GM12878 (cell line): ENCODE measurements around the gene DAGLA. TPM values are rescaled to one million over a fixed set of nuclear protein-coding genes. Genes with fewer than 3 reads are reported as not detected.

Source experiments
- ATAC-seq: fragments of 200-7000 bp; cut with Tn5 transposase; 3 replicates; pipeline ENCODE4 v1.9.1; 2020; ENCODE audit warnings: mild to moderate bottlenecking, moderate library complexity
- BruUV-seq: library from RNA; stranded (reverse); fragments of 400-500 nt; replicated peaks from 2 replicates; lab custom pipeline; 2021; lab: Mats Ljungman, UMichigan
- CTCF ChIA-PET: fragments of 300-600 bp; sonication (Branson Sonifier 250); formaldehyde crosslinking; extraction: SDS; loops from one replicate; lab custom pipeline; 2021; ENCODE audit warnings: inconsistent platforms; lab: Yijun Ruan, JAX
- POLR2A ChIA-PET: fragments of 350-600 bp; formaldehyde crosslinking; extraction: SDS; loops from one replicate; lab custom pipeline; 2021; ENCODE audit warnings: inconsistent platforms; lab: Charles Lee
- RAD21 ChIA-PET: fragments of 300-600 bp; sonication (Branson Sonifier 250); formaldehyde crosslinking; loops from one replicate; lab custom pipeline; 2023; ENCODE audit warnings: antibody characterized with exemption; ENCODE audit not compliant: unreplicated experiment; lab: Charles Lee
- SMC1A ChIA-PET: fragments of 300-600 bp; sonication (Branson Sonifier 250); formaldehyde crosslinking; loops from one replicate; lab custom pipeline; 2023; ENCODE audit not compliant: unreplicated experiment, uncharacterized antibody; lab: Charles Lee
- DNase-seq: peaks from one replicate; pipeline ENCODE4 v3.0.0-alpha.2; 2011; ENCODE audit warnings: low read depth, low spot score
- FAIRE-seq: peaks from 3 replicates; lab custom pipeline; 2011; peaks lifted over from hg19 to GRCh38; lab: Jason Lieb, UNC
- H2AFZ ChIP-seq: 2 replicates; pipeline ENCODE4 v1.6.0; 2011; ENCODE audit warnings: low read depth, low read length, control low read depth; ENCODE audit not compliant: control insufficient read depth
- H3K27ac ChIP-seq: 2 replicates; pipeline ENCODE4 v1.5.1; 2011; ENCODE audit warnings: control low read depth; ENCODE audit not compliant: control insufficient read depth, insufficient read depth
- H3K27me3 ChIP-seq, 2 experiments: replicated peaks in 1 of 2; 2 replicates each; pipeline versions ENCODE4 v1.6.0 to v1.6.1; 2011; ENCODE audit warnings: low read length in 1 of 2; ENCODE audit not compliant: control insufficient read depth in 2 of 2, insufficient read depth in 2 of 2
- H3K36me3 ChIP-seq, 2 experiments: 2 replicates each; pipeline ENCODE4 v1.5.1; 2011; ENCODE audit warnings: low read length in 1 of 2; ENCODE audit not compliant: control insufficient read depth in 2 of 2, insufficient read depth in 2 of 2
- H3K4me1 ChIP-seq: 2 replicates; pipeline ENCODE4 v1.6.1; 2011; ENCODE audit warnings: mild to moderate bottlenecking, low read length, moderate library complexity, mixed read lengths; ENCODE audit not compliant: control insufficient read depth, insufficient read depth
- H3K4me2 ChIP-seq: 2 replicates; pipeline ENCODE4 v1.6.0; 2011; ENCODE audit warnings: control low read depth; ENCODE audit not compliant: control insufficient read depth, insufficient read depth
- H3K4me3 ChIP-seq: fragments of 200-600 bp; sonication (generic); 2 replicates; pipeline ENCODE4 v1.5.1; 2016
- H3K79me2 ChIP-seq: 2 replicates; pipeline ENCODE4 v1.6.0; 2011; ENCODE audit warnings: low read length; ENCODE audit not compliant: control insufficient read depth, insufficient read depth
- H3K9ac ChIP-seq: 2 replicates; pipeline ENCODE4 v1.8.0; 2011; ENCODE audit warnings: low read length, control low read depth, mixed read lengths; ENCODE audit not compliant: control insufficient read depth, insufficient read depth
- H3K9me3 ChIP-seq: replicated peaks from 3 replicates; pipeline ENCODE4 v1.5.1; 2011; ENCODE audit warnings: mild to moderate bottlenecking, low read length; ENCODE audit not compliant: control insufficient read depth, insufficient read depth
- H4K20me1 ChIP-seq: 2 replicates; pipeline ENCODE4 v1.6.0; 2011; ENCODE audit not compliant: control insufficient read depth, insufficient read depth
- CEBPB ChIP-seq, 2 experiments: fragments of 150-350 bp in 1 of 2; IDR thresholded peaks; 2 replicates each; pipeline ENCODE4 v1.6.1; 2012 to 2014; ENCODE audit warnings: low read depth in 2 of 2, low read length in 2 of 2, borderline replicate concordance in 1 of 2, inconsistent platforms in 1 of 2
- CREB1 ChIP-seq: IDR thresholded peaks from 2 replicates; pipeline ENCODE4 v1.6.1; 2012; ENCODE audit warnings: low read depth, mild to moderate bottlenecking, inconsistent platforms
- JUND ChIP-seq: IDR thresholded peaks from 2 replicates; pipeline ENCODE4 v1.6.1; 2012; ENCODE audit warnings: low read depth, mild to moderate bottlenecking, low read length, improper control_type of control experiment, moderate library complexity
- MYB ChIP-seq: fragments of 150-350 bp; IDR thresholded peaks from 2 replicates; pipeline ENCODE4 v1.6.1; 2014; ENCODE audit warnings: mild to moderate bottlenecking, low read depth, low read length, borderline replicate concordance
- NRF1 ChIP-seq: conservative IDR thresholded peaks from 2 replicates; pipeline ENCODE4 v1.6.1; 2011; ENCODE audit warnings: mild to moderate bottlenecking, low read depth, low read length, improper control_type of control experiment
- RB1 ChIP-seq: fragments of 450-650 bp; formaldehyde crosslinking; IDR thresholded peaks from 2 replicates; pipeline ENCODE4 v1.6.1; 2017; ENCODE audit warnings: mild to moderate bottlenecking, borderline replicate concordance
- RCOR1 ChIP-seq: conservative IDR thresholded peaks from 2 replicates; pipeline ENCODE4 v1.6.1; 2012; ENCODE audit warnings: low read depth, low read length, improper control_type of control experiment
- RFX5 ChIP-seq: IDR thresholded peaks from 2 replicates; pipeline ENCODE4 v1.6.1; 2011; ENCODE audit warnings: low read depth, low read length, improper control_type of control experiment
- SMAD5 ChIP-seq: IDR thresholded peaks from 2 replicates; pipeline ENCODE4 v1.6.1; 2016; ENCODE audit warnings: antibody characterized with exemption, low read depth
- SP1 ChIP-seq: IDR thresholded peaks from one replicate; pipeline ENCODE4 v1.6.1; 2011; ENCODE audit warnings: low read depth, low read length
- SRF ChIP-seq, 2 experiments: IDR thresholded peaks; 2 replicates each; pipeline ENCODE4 v1.6.1; 2011; ENCODE audit warnings: low read depth in 2 of 2, low read length in 2 of 2, mild to moderate bottlenecking in 1 of 2, moderate library complexity in 1 of 2
- ZNF207 ChIP-seq: fragments of 450-650 bp; IDR thresholded peaks from 2 replicates; pipeline ENCODE4 v1.6.1; 2014; ENCODE audit warnings: antibody characterized with exemption, mild to moderate bottlenecking, borderline replicate concordance
- ZSCAN29 ChIP-seq: fragments of 450-650 bp; IDR thresholded peaks from 2 replicates; pipeline ENCODE4 v1.6.1; 2017; ENCODE audit warnings: mild to moderate bottlenecking, moderate library complexity
- WGBS: methylation state at CpG from one replicate; pipeline ENCODE4 v1.1.6; 2016; ENCODE audit warnings: low lambda C conversion rate; ENCODE audit not compliant: insufficient replicate concordance, insufficient coverage; ENCODE audit errors: missing lambda C conversion rate; 5-methylcytosine and 5-hydroxymethylcytosine counted together
- in situ Hi-C: fragments of 300-500 bp; cut with MboI; formaldehyde crosslinking; loops from 9 replicates; pipeline ENCODE4 v1.14.3; 2018; ENCODE audit warnings: mixed read lengths
- intact Hi-C: fragments of 100-400 bp; cut with micrococcal nuclease; formaldehyde crosslinking; loops from one replicate; pipeline ENCODE4 v1.14.2; 2022; ENCODE audit not compliant: unreplicated experiment
- polyA plus RNA-seq, 11 experiments: library from polyadenylated mRNA; depleted of rRNA in 4 of 11; unstranded in 6 of 11; stranded (reverse) in 5 of 11; fragments of >200 nt; fragmentation: Nextera tagmentation in 4 of 11; fragmentation: Illumina TruSeq in 1 of 11; extraction: Ambion mirVana in 4 of 11; extraction: Trizol in 1 of 11; gene quantifications; 1 replicate in 1 of 11; 2 replicates in 10 of 11; pipeline versions ENCODE4 v1.2.1 to v1.2.3, GENCODE V29; 2011 to 2016; ENCODE audit warnings: inconsistent platforms in 2 of 11, missing spikeins in 2 of 11, low read depth in 1 of 11
- total RNA-seq, 4 experiments: library from RNA; depleted of rRNA in 3 of 4; stranded (reverse); fragments of >200 nt in 3 of 4; fragmentation: Illumina TruSeq in 1 of 4; extraction: Trizol in 1 of 4; gene quantifications; 2 replicates each; pipeline versions ENCODE4 v1.2.1 to v1.2.3, GENCODE V29; 2013 to 2021
- TF ChIP-seq, protein P1 (sequence below): fragments of 450-650 bp; IDR thresholded peaks from 2 replicates; pipeline ENCODE4 v1.6.1; 2018; ENCODE audit warnings: borderline replicate concordance, mild to moderate bottlenecking; ENCODE audit not compliant: partially characterized antibody
- TF ChIP-seq, protein P2 (sequence below): fragments of 450-650 bp; IDR thresholded peaks from 2 replicates; pipeline ENCODE4 v1.6.1; 2017; ENCODE audit warnings: mild to moderate bottlenecking, moderate library complexity

Gene DAGLA
- total and polyA plus RNA-seq, 10 of the 15 experiments (the other 5 are each of a cell fraction or from before 2014, with no cell fraction given), result 0.05 TPM; not detected in 9

DNA sequence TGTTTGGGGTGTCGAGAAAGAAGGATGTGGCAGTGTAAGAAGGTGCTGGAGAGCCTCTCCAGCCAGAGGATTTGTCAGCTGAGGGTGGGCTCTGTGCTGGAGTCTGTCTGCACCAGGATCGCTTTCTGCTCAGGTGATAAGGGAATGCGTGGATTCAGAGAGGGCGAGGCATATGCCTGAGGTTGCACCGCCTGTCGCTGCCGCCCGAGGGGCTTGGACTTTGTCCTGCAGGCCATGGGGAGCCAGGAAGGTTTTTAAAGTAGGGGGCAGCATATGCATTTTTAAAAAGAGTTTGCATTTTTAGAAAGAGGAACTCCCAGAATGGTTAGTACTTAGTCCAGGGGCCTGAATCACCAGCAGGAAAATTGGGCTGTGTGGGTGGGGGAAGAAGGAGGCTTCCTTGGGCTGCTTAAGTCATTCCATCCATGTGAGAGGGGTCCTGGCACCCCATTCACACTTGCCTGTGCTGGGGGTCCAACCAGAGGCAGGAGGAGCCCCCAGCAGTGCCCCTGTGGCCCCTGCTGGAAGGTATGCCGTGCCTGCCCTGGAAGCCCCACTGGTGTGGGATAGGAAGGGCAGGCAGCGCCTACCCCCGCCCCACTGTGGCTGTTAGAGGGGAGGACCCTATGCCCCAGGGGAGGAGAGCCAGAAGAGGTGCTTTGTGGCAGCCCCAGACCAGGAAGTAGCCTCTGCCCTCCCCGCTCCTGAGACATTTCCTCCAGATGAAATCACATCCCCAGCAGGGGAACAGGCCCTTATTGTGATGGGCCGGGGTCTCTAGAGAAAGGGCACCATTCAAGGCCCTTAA is 36.5 kb downstream of the DAGLA start (continued):
- no peak for TF ChIP-seq CREB1
- TF ChIP-seq CEBPB (IDR thresholded peaks at IDR 0.05; ENCODE audit: borderline replicate concordance in 1 of 2, low read depth in 2 of 2, low read length in 2 of 2), result no peak
- TF ChIP-seq SRF (IDR thresholded peaks at IDR 0.05; ENCODE audit: low read depth in 2 of 2, low read length in 2 of 2), result no peak
- no peak for TF ChIP-seq SMAD5
- TF ChIP-seq RCOR1, result no peak
- TF ChIP-seq, protein P1, sequence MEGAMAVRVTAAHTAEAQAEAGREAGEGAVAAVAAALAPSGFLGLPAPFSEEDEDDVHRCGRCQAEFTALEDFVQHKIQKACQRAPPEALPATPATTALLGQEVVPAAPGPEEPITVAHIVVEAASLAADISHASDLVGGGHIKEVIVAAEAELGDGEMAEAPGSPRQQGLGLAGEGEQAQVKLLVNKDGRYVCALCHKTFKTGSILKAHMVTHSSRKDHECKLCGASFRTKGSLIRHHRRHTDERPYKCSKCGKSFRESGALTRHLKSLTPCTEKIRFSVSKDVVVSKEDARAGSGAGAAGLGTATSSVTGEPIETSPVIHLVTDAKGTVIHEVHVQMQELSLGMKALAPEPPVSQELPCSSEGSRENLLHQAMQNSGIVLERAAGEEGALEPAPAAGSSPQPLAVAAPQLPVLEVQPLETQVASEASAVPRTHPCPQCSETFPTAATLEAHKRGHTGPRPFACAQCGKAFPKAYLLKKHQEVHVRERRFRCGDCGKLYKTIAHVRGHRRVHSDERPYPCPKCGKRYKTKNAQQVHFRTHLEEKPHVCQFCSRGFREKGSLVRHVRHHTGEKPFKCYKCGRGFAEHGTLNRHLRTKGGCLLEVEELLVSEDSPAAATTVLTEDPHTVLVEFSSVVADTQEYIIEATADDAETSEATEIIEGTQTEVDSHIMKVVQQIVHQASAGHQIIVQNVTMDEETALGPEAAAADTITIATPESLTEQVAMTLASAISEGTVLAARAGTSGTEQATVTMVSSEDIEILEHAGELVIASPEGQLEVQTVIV, result no peak
- TF ChIP-seq RFX5, result no peak
- TF ChIP-seq JUND, result no peak

DNA sequence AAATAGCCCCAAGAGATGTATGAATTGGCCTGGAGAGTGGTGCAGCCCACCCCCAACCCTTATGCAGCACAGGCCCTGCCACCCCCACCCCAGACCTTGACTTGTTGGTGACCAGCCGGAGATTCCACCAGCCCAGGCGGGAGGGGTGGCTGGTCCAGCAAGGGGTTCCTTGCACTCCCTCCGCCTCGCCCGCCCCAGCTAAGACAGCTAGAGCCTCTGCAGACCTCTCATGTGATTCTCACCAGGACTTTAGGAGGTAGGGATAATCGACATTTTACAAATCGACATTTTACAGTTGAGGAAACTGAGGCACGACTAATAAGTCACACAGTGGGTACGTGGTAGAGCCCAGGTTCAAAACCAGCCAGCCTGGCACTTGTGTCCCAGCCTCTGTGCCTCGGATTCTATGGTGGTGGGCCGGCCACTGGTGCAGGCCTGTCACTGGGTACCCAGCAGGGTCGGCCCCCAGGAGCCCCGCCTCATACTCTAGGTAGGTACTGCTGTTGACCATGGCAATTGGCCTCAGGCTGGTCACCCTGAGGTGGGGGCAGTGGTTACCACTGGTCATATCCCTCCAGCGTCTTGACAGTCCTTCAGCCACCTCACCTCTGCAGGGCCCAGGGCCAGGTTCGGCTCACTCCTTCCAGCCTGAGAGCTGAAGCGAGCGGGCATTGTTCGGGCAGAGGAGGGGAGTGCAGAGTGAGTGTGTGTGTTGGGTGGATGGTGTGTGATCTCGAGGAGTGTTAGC is 37.3 kb downstream of the DAGLA start:
- H3K4me1 ChIP-seq, result no peaks in the 10 kb centered on the region
- 28% methylated on average over 19 of the region's 19 CpGs for WGBS
- H3K79me2 ChIP-seq, result no peaks in the 10 kb centered on the region
- no peak overlapping the region for H3K9ac ChIP-seq
- intact Hi-C loops, result no loop called here
- no peaks in the 10 kb centered on the region for H4K20me1 ChIP-seq
- no peak overlapping the region for H3K27ac ChIP-seq
- no peaks in the 10 kb centered on the region for H3K9me3 ChIP-seq
- ATAC-seq (no peak), FAIRE-seq (no peak), DNase-seq (no peak)
- BruUV-seq, result no TSS peak
- ChIA-PET SMC1A (no interaction called here), RAD21 (no interaction called here), CTCF (no interaction called here), POLR2A (no interaction called here)
- H3K4me2 ChIP-seq, result no peak overlapping the region
- no peak overlapping the region for H2AFZ ChIP-seq
- H3K36me3 ChIP-seq, result no peaks in the 10 kb centered on the region
- peaks cover 0 to 3% of the 10 kb centered on the region in 2 experiments; a peak in 3 of 4 replicates for H3K27me3 ChIP-seq
- no peak overlapping the region for H3K4me3 ChIP-seq
- in situ Hi-C loops, result no loop called here
- TF ChIP-seq RB1 (no peak), ZNF207 (no peak), NRF1 (no peak), ZSCAN29 (no peak), MYB (no peak), SP1 (no peak)
- TF ChIP-seq, protein P2, sequence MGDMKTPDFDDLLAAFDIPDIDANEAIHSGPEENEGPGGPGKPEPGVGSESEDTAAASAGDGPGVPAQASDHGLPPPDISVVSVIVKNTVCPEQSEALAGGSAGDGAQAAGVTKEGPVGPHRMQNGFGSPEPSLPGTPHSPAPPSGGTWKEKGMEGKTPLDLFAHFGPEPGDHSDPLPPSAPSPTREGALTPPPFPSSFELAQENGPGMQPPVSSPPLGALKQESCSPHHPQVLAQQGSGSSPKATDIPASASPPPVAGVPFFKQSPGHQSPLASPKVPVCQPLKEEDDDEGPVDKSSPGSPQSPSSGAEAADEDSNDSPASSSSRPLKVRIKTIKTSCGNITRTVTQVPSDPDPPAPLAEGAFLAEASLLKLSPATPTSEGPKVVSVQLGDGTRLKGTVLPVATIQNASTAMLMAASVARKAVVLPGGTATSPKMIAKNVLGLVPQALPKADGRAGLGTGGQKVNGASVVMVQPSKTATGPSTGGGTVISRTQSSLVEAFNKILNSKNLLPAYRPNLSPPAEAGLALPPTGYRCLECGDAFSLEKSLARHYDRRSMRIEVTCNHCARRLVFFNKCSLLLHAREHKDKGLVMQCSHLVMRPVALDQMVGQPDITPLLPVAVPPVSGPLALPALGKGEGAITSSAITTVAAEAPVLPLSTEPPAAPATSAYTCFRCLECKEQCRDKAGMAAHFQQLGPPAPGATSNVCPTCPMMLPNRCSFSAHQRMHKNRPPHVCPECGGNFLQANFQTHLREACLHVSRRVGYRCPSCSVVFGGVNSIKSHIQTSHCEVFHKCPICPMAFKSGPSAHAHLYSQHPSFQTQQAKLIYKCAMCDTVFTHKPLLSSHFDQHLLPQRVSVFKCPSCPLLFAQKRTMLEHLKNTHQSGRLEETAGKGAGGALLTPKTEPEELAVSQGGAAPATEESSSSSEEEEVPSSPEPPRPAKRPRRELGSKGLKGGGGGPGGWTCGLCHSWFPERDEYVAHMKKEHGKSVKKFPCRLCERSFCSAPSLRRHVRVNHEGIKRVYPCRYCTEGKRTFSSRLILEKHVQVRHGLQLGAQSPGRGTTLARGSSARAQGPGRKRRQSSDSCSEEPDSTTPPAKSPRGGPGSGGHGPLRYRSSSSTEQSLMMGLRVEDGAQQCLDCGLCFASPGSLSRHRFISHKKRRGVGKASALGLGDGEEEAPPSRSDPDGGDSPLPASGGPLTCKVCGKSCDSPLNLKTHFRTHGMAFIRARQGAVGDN, result no peak
